Measurements from ENCODE around the gene TSPAN12.

TSPAN12 gene

GRCh38 chr7:120842121-120842621 is 15.8 kb downstream of the TSPAN12 start:
- no peak for DNase-seq

- no peak for DNase-seq
These were observed 16.3 kb downstream of the TSPAN12 start for GRCh38 chr7:120841608-120842007.

GRCh38 chr7:120838281-120838682 is 19.7 kb downstream of the TSPAN12 start:
- no peak for DNase-seq

- no peak for DNase-seq
These were observed 20.3 kb downstream of the TSPAN12 start for GRCh38 chr7:120837599-120837998.

- no peak for DNase-seq
These were observed 21.3 kb downstream of the TSPAN12 start for GRCh38 chr7:120836556-120837115.

- DNase-seq: no peak
These were observed 23.2 kb downstream of the TSPAN12 start for GRCh38 chr7:120834726-120835125.

GRCh38 chr7:120833546-120833945 is 24.4 kb downstream of the TSPAN12 start:
- no peak for DNase-seq

- DNase-seq: no peak
These were observed 25.1 kb downstream of the TSPAN12 start for GRCh38 chr7:120832803-120833202.

GRCh38 chr7:120831260-120831659 is 26.7 kb downstream of the TSPAN12 start:
- DNase-seq: no peak

- DNase-seq: no peak
These were observed 28.5 kb downstream of the TSPAN12 start for GRCh38 chr7:120829487-120829886.

- no peak for DNase-seq
These were observed 29.4 kb downstream of the TSPAN12 start for GRCh38 chr7:120828528-120828927.

- no peak for DNase-seq
These were observed 30.4 kb downstream of the TSPAN12 start for GRCh38 chr7:120827371-120828118.

GRCh38 chr7:120825576-120825975 is 32.4 kb downstream of the TSPAN12 start:
- DNase-seq: no peak

GRCh38 chr7:120825152-120825551 is 32.8 kb downstream of the TSPAN12 start:
- DNase-seq: no peak

GRCh38 chr7:120819861-120820260 is 38.1 kb downstream of the TSPAN12 start:
- DNase-seq: no peak

GRCh38 chr7:120817851-120818250 is 40.1 kb downstream of the TSPAN12 start:
- DNase-seq: no peak

GRCh38 chr7:120814253-120814939 is 43.5 kb downstream of the TSPAN12 start:
- DNase-seq: no peak

- no peak for DNase-seq
These were observed 44.2 kb downstream of the TSPAN12 start for GRCh38 chr7:120813546-120814252.

GRCh38 chr7:120813089-120813488 is 44.9 kb downstream of the TSPAN12 start:
- DNase-seq: no peak

GRCh38 chr7:120809260-120809659 is 48.7 kb downstream of the TSPAN12 start:
- DNase-seq: no peak

- no peak for DNase-seq
These were observed 50.6 kb downstream of the TSPAN12 start for GRCh38 chr7:120807390-120807789.

GRCh38 chr7:120806669-120807068 is 51.3 kb downstream of the TSPAN12 start:
- DNase-seq: no peak

Measured in activated naive CD4-positive, alpha-beta T cell (primary cell).